ENCODE data around the gene SOD1.

The SOD1 gene

GRCh38 chr21:31686272-31686915 is 26.9 kb downstream of the SOD1 start:
- DNase-seq: no peak

- DNase-seq: no peak
Observed at GRCh38 chr21:31687108-31687507, 27.6 kb downstream of the SOD1 start.

- no peak for DNase-seq
Observed at GRCh38 chr21:31688603-31689368, 29.3 kb downstream of the SOD1 start.

GRCh38 chr21:31693222-31693621 is 33.7 kb downstream of the SOD1 start:
- DNase-seq: no peak

GRCh38 chr21:31696424-31696823 is 36.9 kb downstream of the SOD1 start:
- no peak for DNase-seq

- DNase-seq: no peak
Observed at GRCh38 chr21:31698461-31698860, 39.0 kb downstream of the SOD1 start.

- no peak for DNase-seq
Observed at GRCh38 chr21:31700040-31700439, 40.5 kb downstream of the SOD1 start.

GRCh38 chr21:31706562-31706961 is 47.1 kb downstream of the SOD1 start:
- DNase-seq: no peak

- DNase-seq: no peak
Observed at GRCh38 chr21:31707499-31707898, 48.0 kb downstream of the SOD1 start.

GRCh38 chr21:31708541-31708940 is 49.0 kb downstream of the SOD1 start:
- DNase-seq: no peak

- DNase-seq: no peak
Observed at GRCh38 chr21:31710586-31710985, 51.1 kb downstream of the SOD1 start.

- no peak for DNase-seq
Observed at GRCh38 chr21:31711326-31711725, 51.8 kb downstream of the SOD1 start.

GRCh38 chr21:31711745-31712285 is 52.3 kb downstream of the SOD1 start:
- DNase-seq: no peak

- no peak for DNase-seq
Observed at GRCh38 chr21:31713115-31713514, 53.6 kb downstream of the SOD1 start.

- peak; percentile 54 for DNase-seq
Observed at GRCh38 chr21:31713973-31714740, 54.7 kb downstream of the SOD1 start.

GRCh38 chr21:31714741-31715365 is 55.4 kb downstream of the SOD1 start:
- DNase-seq: no peak

GRCh38 chr21:31716106-31716505 is 56.6 kb downstream of the SOD1 start:
- DNase-seq: no peak

Data from hematopoietic multipotent progenitor cell treated with erythropoietin and hydrocortisone succinate and interleukin-3 and kit ligand, for 4 days (in vitro differentiated cells).